ENCODE results near the gene LACTBL1.

The LACTBL1 gene

GRCh38 chr1:22975694-22976093 is 3.0 kb upstream of the LACTBL1 start:
- no peak overlapping the region for H3K4me3 ChIP-seq (ENCODE audit: insufficient read length, low read depth)
- no peak overlapping the region for H3K9ac ChIP-seq (ENCODE audit: insufficient read length, low read depth)
- H3K36me3 ChIP-seq (ENCODE audit: insufficient read depth, insufficient read length, low read length): no peaks in the 10 kb centered on the region
- no peak for TF ChIP-seq SUZ12 (IDR thresholded peaks at IDR 0.05; ENCODE audit: extremely low read depth, insufficient read depth, insufficient read length)
- TF ChIP-seq YY1 (IDR thresholded peaks at IDR 0.05; ENCODE audit: insufficient read depth, insufficient read length): no peak
- no peak for TF ChIP-seq ZNF274 (IDR thresholded peaks at IDR 0.05; ENCODE audit: low read depth, low read length)
- H3K27me3 ChIP-seq (ENCODE audit: insufficient read depth, insufficient read length): no peaks in the 10 kb centered on the region
- DNase-seq (ENCODE audit: low read depth, low spot score): no peak
- H3K9me3 ChIP-seq (ENCODE audit: insufficient read depth, low read length): no peaks in the 10 kb centered on the region
- H3K4me1 ChIP-seq (ENCODE audit: insufficient read depth, insufficient read length): peaks cover 6% of the 10 kb centered on the region

- no peak overlapping the region for H3K9ac ChIP-seq (ENCODE audit: insufficient read length, low read depth)
- H3K27me3 ChIP-seq (ENCODE audit: insufficient read depth, insufficient read length): no peaks in the 10 kb centered on the region
- H3K4me1 ChIP-seq (ENCODE audit: insufficient read depth, insufficient read length): peaks cover 6% of the 10 kb centered on the region
- no peak overlapping the region for H3K4me3 ChIP-seq (ENCODE audit: insufficient read length, low read depth)
- H3K36me3 ChIP-seq (ENCODE audit: insufficient read depth, insufficient read length, low read length): no peaks in the 10 kb centered on the region
- no peaks in the 10 kb centered on the region for H3K9me3 ChIP-seq (ENCODE audit: insufficient read depth, low read length)
- no peak for DNase-seq (ENCODE audit: low read depth, low spot score)
- TF ChIP-seq YY1 (IDR thresholded peaks at IDR 0.05; ENCODE audit: insufficient read depth, insufficient read length) (no peak), SUZ12 (IDR thresholded peaks at IDR 0.05; ENCODE audit: extremely low read depth, insufficient read depth, insufficient read length) (no peak), ZNF274 (IDR thresholded peaks at IDR 0.05; ENCODE audit: low read depth, low read length) (no peak)
Measured at GRCh38 chr1:22971611-22972405, 858 bp downstream of the LACTBL1 start.

- no peak for DNase-seq (ENCODE audit: low read depth, low spot score)
- no peak overlapping the region for H3K9ac ChIP-seq (ENCODE audit: insufficient read length, low read depth)
- H3K36me3 ChIP-seq (ENCODE audit: insufficient read depth, insufficient read length, low read length): no peaks in the 10 kb centered on the region
- TF ChIP-seq YY1 (IDR thresholded peaks at IDR 0.05; ENCODE audit: insufficient read depth, insufficient read length) (no peak), ZNF274 (IDR thresholded peaks at IDR 0.05; ENCODE audit: low read depth, low read length) (no peak), SUZ12 (IDR thresholded peaks at IDR 0.05; ENCODE audit: extremely low read depth, insufficient read depth, insufficient read length) (no peak)
- peaks cover 3% of the 10 kb centered on the region for H3K27me3 ChIP-seq (ENCODE audit: insufficient read depth, insufficient read length)
- no peak overlapping the region for H3K4me3 ChIP-seq (ENCODE audit: insufficient read length, low read depth)
- no peaks in the 10 kb centered on the region for H3K9me3 ChIP-seq (ENCODE audit: insufficient read depth, low read length)
- peaks cover 6% of the 10 kb centered on the region for H3K4me1 ChIP-seq (ENCODE audit: insufficient read depth, insufficient read length)
Measured at GRCh38 chr1:22971161-22971560, 1.5 kb downstream of the LACTBL1 start.

DNA sequence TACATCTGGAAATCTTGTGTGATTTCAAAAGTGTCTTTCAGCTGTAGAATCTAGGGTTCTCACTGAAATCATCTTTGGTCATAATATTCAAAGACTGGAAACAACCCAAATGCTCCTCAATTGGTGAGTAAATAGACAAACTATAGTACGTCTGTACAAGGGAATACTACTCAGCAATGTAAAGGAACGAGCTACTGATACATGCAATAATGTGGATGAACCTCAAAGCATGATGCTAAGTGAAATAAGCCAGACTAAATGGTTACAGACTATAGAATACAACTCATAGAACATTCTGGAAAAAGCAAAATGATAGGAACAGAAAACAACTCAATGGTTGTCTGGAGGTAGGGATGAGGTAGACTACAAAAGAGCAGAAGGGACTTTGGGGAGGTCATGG is 2.6 kb downstream of the LACTBL1 start:
- peaks cover 4% of the 10 kb centered on the region for H3K27me3 ChIP-seq (ENCODE audit: insufficient read depth, insufficient read length)
- H3K4me3 ChIP-seq (ENCODE audit: insufficient read length, low read depth): no peak overlapping the region
- TF ChIP-seq ZNF274 (IDR thresholded peaks at IDR 0.05; ENCODE audit: low read depth, low read length) (no peak), YY1 (IDR thresholded peaks at IDR 0.05; ENCODE audit: insufficient read depth, insufficient read length) (no peak), SUZ12 (IDR thresholded peaks at IDR 0.05; ENCODE audit: extremely low read depth, insufficient read depth, insufficient read length) (no peak)
- peaks cover 6% of the 10 kb centered on the region for H3K4me1 ChIP-seq (ENCODE audit: insufficient read depth, insufficient read length)
- H3K9ac ChIP-seq (ENCODE audit: insufficient read length, low read depth): no peak overlapping the region
- no peak for DNase-seq (ENCODE audit: low read depth, low spot score)
- no peaks in the 10 kb centered on the region for H3K9me3 ChIP-seq (ENCODE audit: insufficient read depth, low read length)
- H3K36me3 ChIP-seq (ENCODE audit: insufficient read depth, insufficient read length, low read length): no peaks in the 10 kb centered on the region

- H3K27me3 ChIP-seq (ENCODE audit: insufficient read depth, insufficient read length): peaks cover 4% of the 10 kb centered on the region
- no peak overlapping the region for H3K9ac ChIP-seq (ENCODE audit: insufficient read length, low read depth)
- peaks cover 6% of the 10 kb centered on the region for H3K4me1 ChIP-seq (ENCODE audit: insufficient read depth, insufficient read length)
- no peak for DNase-seq (ENCODE audit: low read depth, low spot score)
- H3K9me3 ChIP-seq (ENCODE audit: insufficient read depth, low read length): no peaks in the 10 kb centered on the region
- no peak overlapping the region for H3K4me3 ChIP-seq (ENCODE audit: insufficient read length, low read depth)
- H3K36me3 ChIP-seq (ENCODE audit: insufficient read depth, insufficient read length, low read length): no peaks in the 10 kb centered on the region
- TF ChIP-seq SUZ12 (IDR thresholded peaks at IDR 0.05; ENCODE audit: extremely low read depth, insufficient read depth, insufficient read length): no peak
Measured at GRCh38 chr1:22969304-22969709, 3.4 kb downstream of the LACTBL1 start.

DNA sequence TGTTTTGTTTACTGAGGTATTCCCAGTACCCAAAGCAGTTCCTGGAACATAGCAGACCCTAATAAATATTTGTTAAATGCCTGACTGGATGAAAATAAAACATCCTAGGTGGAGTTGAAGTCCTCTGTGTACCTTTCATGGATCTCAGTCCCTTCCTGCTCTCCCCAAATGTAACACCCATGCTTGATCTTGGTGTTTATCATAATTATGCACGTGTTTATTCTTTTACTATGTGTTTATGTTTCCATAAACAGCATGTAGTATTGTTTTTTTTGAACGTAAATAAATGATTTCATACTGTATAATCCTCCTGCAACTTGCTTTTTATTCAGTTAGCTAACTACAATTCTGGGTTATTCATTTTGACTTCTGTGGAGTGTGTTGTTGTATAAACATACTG is 4.8 kb downstream of the LACTBL1 start:
- Histone ChIP-seq H3K9ac (ENCODE audit: insufficient read length, low read depth) (no peak overlapping the region), H3K9me3 (ENCODE audit: insufficient read depth, low read length) (no peaks in the 10 kb centered on the region), H3K4me1 (ENCODE audit: insufficient read depth, insufficient read length) (peaks cover 6% of the 10 kb centered on the region), H3K27me3 (ENCODE audit: insufficient read depth, insufficient read length) (peaks cover 9% of the 10 kb centered on the region), H3K36me3 (ENCODE audit: insufficient read depth, insufficient read length, low read length) (no peaks in the 10 kb centered on the region), H3K4me3 (ENCODE audit: insufficient read length, low read depth) (no peak overlapping the region)
- no peak for TF ChIP-seq YY1 (IDR thresholded peaks at IDR 0.05; ENCODE audit: insufficient read depth, insufficient read length)
- no peak for TF ChIP-seq ZNF274 (IDR thresholded peaks at IDR 0.05; ENCODE audit: low read depth, low read length)
- TF ChIP-seq SUZ12 (IDR thresholded peaks at IDR 0.05; ENCODE audit: extremely low read depth, insufficient read depth, insufficient read length): no peak
- DNase-seq (ENCODE audit: low read depth, low spot score): no peak

GRCh38 chr1:22966309-22966708 is 6.4 kb downstream of the LACTBL1 start:
- Histone ChIP-seq H3K9ac (ENCODE audit: insufficient read length, low read depth) (no peak overlapping the region), H3K27me3 (ENCODE audit: insufficient read depth, insufficient read length) (peaks cover 9% of the 10 kb centered on the region), H3K36me3 (ENCODE audit: insufficient read depth, insufficient read length, low read length) (no peaks in the 10 kb centered on the region), H3K4me3 (ENCODE audit: insufficient read length, low read depth) (no peak overlapping the region), H3K4me1 (ENCODE audit: insufficient read depth, insufficient read length) (peaks cover 2% of the 10 kb centered on the region), H3K9me3 (ENCODE audit: insufficient read depth, low read length) (no peaks in the 10 kb centered on the region)
- DNase-seq (ENCODE audit: low read depth, low spot score): no peak
- TF ChIP-seq YY1 (IDR thresholded peaks at IDR 0.05; ENCODE audit: insufficient read depth, insufficient read length) (no peak), ZNF274 (IDR thresholded peaks at IDR 0.05; ENCODE audit: low read depth, low read length) (no peak), SUZ12 (IDR thresholded peaks at IDR 0.05; ENCODE audit: extremely low read depth, insufficient read depth, insufficient read length) (no peak)

All from NT2/D1 (cell line).